Mesenchymal stem cell (in vitro differentiated cells and primary cell): ENCODE data around the gene PKHD1.

Experiments
- DNase-seq: peaks from one replicate; pipeline ENCODE4 v3.0.0-alpha.2; 2013
- H2AFZ ChIP-seq: one replicate; pipeline ENCODE4 v1.6.1; 2013; ENCODE audit warnings: low read depth, mild to moderate bottlenecking, control low read depth, inconsistent platforms, low read length, moderate library complexity
- H2AK5ac ChIP-seq: 2 replicates; pipeline ENCODE4 v1.6.1; 2013; ENCODE audit warnings: low read length, moderate library complexity, mild to moderate bottlenecking, inconsistent platforms; ENCODE audit not compliant: severe bottlenecking
- H2BK120ac ChIP-seq: one replicate; pipeline ENCODE4 v1.6.1; 2013; ENCODE audit warnings: low read depth, mild to moderate bottlenecking, inconsistent platforms, low read length, moderate library complexity
- H2BK12ac ChIP-seq, 2 experiments: one replicate each; pipeline ENCODE4 v1.6.1; 2013; ENCODE audit warnings: inconsistent platforms in 2 of 2, low read length in 2 of 2, mild to moderate bottlenecking in 2 of 2, moderate library complexity in 2 of 2, control low read depth in 1 of 2
- H2BK15ac ChIP-seq: one replicate; pipeline ENCODE4 v1.6.1; 2013; ENCODE audit warnings: mild to moderate bottlenecking, low read depth, inconsistent platforms; ENCODE audit not compliant: poor library complexity, severe bottlenecking
- H2BK5ac ChIP-seq: 2 replicates; pipeline ENCODE4 v1.6.1; 2013; ENCODE audit warnings: low read depth, mild to moderate bottlenecking, low read length, control low read depth, inconsistent platforms; ENCODE audit not compliant: poor library complexity, severe bottlenecking
- H3K14ac ChIP-seq, 2 experiments: one replicate each; pipeline ENCODE4 v1.6.1; 2013; ENCODE audit warnings: inconsistent platforms in 2 of 2, low read length in 2 of 2, control low read depth in 1 of 2, mild to moderate bottlenecking in 1 of 2, moderate library complexity in 1 of 2
- H3K18ac ChIP-seq, 2 experiments: one replicate each; pipeline ENCODE4 v1.6.1; 2013; ENCODE audit warnings: inconsistent platforms in 2 of 2, low read length in 2 of 2, control low read depth in 1 of 2, low read depth in 1 of 2, mild to moderate bottlenecking in 1 of 2
- H3K23ac ChIP-seq, 2 experiments: one replicate each; pipeline ENCODE4 v1.6.1; 2013; ENCODE audit warnings: inconsistent platforms in 2 of 2, low read length in 2 of 2, mild to moderate bottlenecking in 2 of 2, moderate library complexity in 2 of 2, control low read depth in 1 of 2
- H3K27ac ChIP-seq: 2 replicates; pipeline ENCODE4 v1.5.1; 2013; ENCODE audit warnings: mild to moderate bottlenecking, moderate library complexity, low read length, control low read depth, inconsistent platforms; ENCODE audit not compliant: poor library complexity, severe bottlenecking
- H3K27me3 ChIP-seq, 2 experiments: 2 replicates each; pipeline versions ENCODE4 v1.6.1 to v1.7.0; 2013; ENCODE audit warnings: low read length in 2 of 2, mild to moderate bottlenecking in 2 of 2, moderate library complexity in 2 of 2, control low read depth in 1 of 2, inconsistent platforms in 1 of 2; ENCODE audit not compliant: control insufficient read depth in 1 of 2, insufficient read depth in 1 of 2
- H3K36me3 ChIP-seq, 2 experiments: 2 replicates each; pipeline versions ENCODE4 v1.6.1 to v1.7.0; 2013; ENCODE audit warnings: low read length in 2 of 2, control low read depth in 1 of 2, inconsistent platforms in 1 of 2, low read depth in 1 of 2, mild to moderate bottlenecking in 1 of 2; ENCODE audit not compliant: insufficient read depth in 2 of 2, control insufficient read depth in 1 of 2
- H3K4ac ChIP-seq, 2 experiments: one replicate each; pipeline ENCODE4 v1.6.1; 2013; ENCODE audit warnings: inconsistent platforms in 2 of 2, low read length in 2 of 2, mild to moderate bottlenecking in 2 of 2, moderate library complexity in 2 of 2, control low read depth in 1 of 2, low read depth in 1 of 2
- H3K4me1 ChIP-seq: 2 replicates; pipeline ENCODE4 v1.6.1; 2013; ENCODE audit warnings: low read depth, low read length, control low read depth; ENCODE audit not compliant: control insufficient read depth, insufficient read depth
- H3K4me2 ChIP-seq: 2 replicates; pipeline ENCODE4 v1.6.1; 2013; ENCODE audit warnings: low read length, mild to moderate bottlenecking, inconsistent platforms; ENCODE audit not compliant: poor library complexity, severe bottlenecking
- H3K4me3 ChIP-seq, 2 experiments: 2 replicates each; pipeline versions ENCODE4 v1.5.1 to v1.7.0; 2013; ENCODE audit warnings: low read length in 2 of 2, mild to moderate bottlenecking in 2 of 2, control low read depth in 1 of 2, low read depth in 1 of 2; ENCODE audit not compliant: insufficient read depth in 1 of 2
- H3K79me1 ChIP-seq: replicated peaks from 2 replicates; pipeline ENCODE4 v1.6.1; 2013; ENCODE audit warnings: mild to moderate bottlenecking, control low read depth, low read length, inconsistent platforms; ENCODE audit not compliant: poor library complexity, severe bottlenecking
- H3K9ac ChIP-seq: 2 replicates; pipeline ENCODE4 v1.7.0; 2013; ENCODE audit warnings: mild to moderate bottlenecking, low read length, moderate library complexity
- H3K9me3 ChIP-seq: 2 replicates; pipeline ENCODE4 v1.7.0; 2013; ENCODE audit warnings: mild to moderate bottlenecking, low read length; ENCODE audit not compliant: control insufficient read depth
- H4K8ac ChIP-seq: one replicate; pipeline ENCODE4 v1.6.1; 2013; ENCODE audit warnings: inconsistent platforms, mild to moderate bottlenecking, low read length, moderate library complexity
- H4K91ac ChIP-seq: one replicate; pipeline ENCODE4 v1.6.1; 2013; ENCODE audit warnings: mild to moderate bottlenecking, low read length, inconsistent platforms
- WGBS: methylation state at CpG from one replicate; pipeline ENCODE4 v1.1.7; 2013; ENCODE audit warnings: mixed read lengths; 5-methylcytosine and 5-hydroxymethylcytosine counted together

Gene PKHD1

GRCh38 chr6:51663525-51663924, 423.9 kb downstream of the PKHD1 start:
- H3K4ac ChIP-seq, result no peak overlapping the region
- H2AK5ac ChIP-seq, result no peak overlapping the region
- no peak overlapping the region for H2BK120ac ChIP-seq
- H2BK12ac ChIP-seq, result no peak overlapping the region
- no peak overlapping the region for H2AFZ ChIP-seq
- H4K8ac ChIP-seq, result no peak overlapping the region
- no peaks in the 10 kb centered on the region for H3K27me3 ChIP-seq
- H3K4me3 ChIP-seq, result no peak overlapping the region
- no peaks in the 10 kb centered on the region for H3K4me1 ChIP-seq
- no peak overlapping the region for H3K4me2 ChIP-seq
- H2BK5ac ChIP-seq, result no peak overlapping the region
- no peak overlapping the region for H3K14ac ChIP-seq
- H3K79me1 ChIP-seq, result no peaks in the 10 kb centered on the region
- H3K27ac ChIP-seq, result no peak overlapping the region
- H3K23ac ChIP-seq, result no peak overlapping the region
- H3K36me3 ChIP-seq, result no peaks in the 10 kb centered on the region
- no peak overlapping the region for H4K91ac ChIP-seq
- H2BK15ac ChIP-seq, result no peak overlapping the region
- H3K9me3 ChIP-seq, result peaks cover 3% of the 10 kb centered on the region
- DNase-seq, result no peak
- H3K9ac ChIP-seq, result no peak overlapping the region
- no peak overlapping the region for H3K18ac ChIP-seq

GRCh38 chr6:51660767-51661166, 426.6 kb downstream of the PKHD1 start:
- H2AK5ac ChIP-seq, result no peak overlapping the region
- no peak overlapping the region for H2AFZ ChIP-seq
- no peak overlapping the region for H3K4ac ChIP-seq
- no peak overlapping the region for H3K4me3 ChIP-seq
- H2BK5ac ChIP-seq, result no peak overlapping the region
- WGBS, result no CpG with 5 or more reads among the region's 3 CpGs
- DNase-seq, result no peak
- H3K9me3 ChIP-seq, result peaks cover 3% of the 10 kb centered on the region
- H3K9ac ChIP-seq, result no peak overlapping the region
- H3K4me1 ChIP-seq, result no peaks in the 10 kb centered on the region
- H4K91ac ChIP-seq, result no peak overlapping the region
- H3K79me1 ChIP-seq, result no peaks in the 10 kb centered on the region
- no peak overlapping the region for H3K27ac ChIP-seq
- H3K27me3 ChIP-seq, result no peaks in the 10 kb centered on the region
- no peaks in the 10 kb centered on the region for H3K36me3 ChIP-seq
- H2BK12ac ChIP-seq, result no peak overlapping the region
- H4K8ac ChIP-seq, result no peak overlapping the region
- no peak overlapping the region for H2BK15ac ChIP-seq
- no peak overlapping the region for H2BK120ac ChIP-seq
- no peak overlapping the region for H3K4me2 ChIP-seq
- no peak overlapping the region for H3K18ac ChIP-seq
- no peak overlapping the region for H3K23ac ChIP-seq
- H3K14ac ChIP-seq, result no peak overlapping the region

GRCh38 chr6:51657491-51657890, 429.9 kb downstream of the PKHD1 start:
- Histone ChIP-seq H3K18ac (no peak overlapping the region), H3K9me3 (peaks cover 5% of the 10 kb centered on the region), H2BK120ac (no peak overlapping the region), H2BK12ac (no peak overlapping the region), H3K14ac (no peak overlapping the region), H3K36me3 (no peaks in the 10 kb centered on the region), H3K79me1 (no peaks in the 10 kb centered on the region), H4K8ac (no peak overlapping the region), H3K9ac (no peak overlapping the region), H3K4me3 (no peak overlapping the region), H2AK5ac (no peak overlapping the region), H3K4me1 (no peaks in the 10 kb centered on the region), H3K4me2 (no peak overlapping the region), H3K27ac (no peak overlapping the region), H3K23ac (no peak overlapping the region), H2BK5ac (no peak overlapping the region), H4K91ac (no peak overlapping the region), H3K27me3 (no peaks in the 10 kb centered on the region), H2AFZ (no peak overlapping the region), H3K4ac (no peak overlapping the region), H2BK15ac (no peak overlapping the region)
- WGBS, result no CpG with 5 or more reads among the region's 3 CpGs
- DNase-seq, result no peak

- no peak overlapping the region for H2AFZ ChIP-seq
- no peak overlapping the region for H3K23ac ChIP-seq
- no peak overlapping the region for H3K27ac ChIP-seq
- H3K9ac ChIP-seq, result no peak overlapping the region
- no peak overlapping the region for H2BK15ac ChIP-seq
- no peaks in the 10 kb centered on the region for H3K4me1 ChIP-seq
- no peak for DNase-seq
- no peak overlapping the region for H3K4ac ChIP-seq
- H3K27me3 ChIP-seq, result no peaks in the 10 kb centered on the region
- H2BK120ac ChIP-seq, result no peak overlapping the region
- H2AK5ac ChIP-seq, result no peak overlapping the region
- H3K14ac ChIP-seq, result no peak overlapping the region
- H3K4me2 ChIP-seq, result no peak overlapping the region
- peaks cover 5% of the 10 kb centered on the region for H3K9me3 ChIP-seq
- no peak overlapping the region for H4K8ac ChIP-seq
- no peak overlapping the region for H3K18ac ChIP-seq
- no peak overlapping the region for H2BK5ac ChIP-seq
- no peak overlapping the region for H2BK12ac ChIP-seq
- no peaks in the 10 kb centered on the region for H3K79me1 ChIP-seq
- no peak overlapping the region for H4K91ac ChIP-seq
- H3K4me3 ChIP-seq, result no peak overlapping the region
- H3K36me3 ChIP-seq, result no peaks in the 10 kb centered on the region
Observed at GRCh38 chr6:51655517-51655916, 431.9 kb downstream of the PKHD1 start.
